Activated naive CD4-positive, alpha-beta T cell treated with anti-CD3 and anti-CD28 coated beads, Interleukin-2, amount 10 ng/mL, durations not matched to agents 7 days and 5 days (primary cell): Measurements from ENCODE around the gene CGRRF1.

ENCODE experiments used
- CTCF ChIA-PET: fragments of 350-600 bp; sonication (Branson Sonifier 250); formaldehyde crosslinking; loops from one replicate; lab custom pipeline; 2021; ENCODE audit warnings: antibody characterized with exemption; lab: Charles Lee
- DNase-seq: peaks from one replicate; pipeline ENCODE4 v3.0.0-alpha.2; 2020
- H3K27ac Mint-ChIP-seq: one replicate; pipeline ENCODE4 v1.8.0; 2021; ENCODE audit warnings: mild to moderate bottlenecking, moderate library complexity, mixed read lengths
- H3K27me3 Mint-ChIP-seq: one replicate; pipeline ENCODE4 v1.8.0; 2021; ENCODE audit warnings: mild to moderate bottlenecking, mixed read lengths
- H3K36me3 Mint-ChIP-seq: one replicate; pipeline ENCODE4 v1.8.0; 2021; ENCODE audit warnings: mixed read lengths
- H3K4me1 Mint-ChIP-seq: one replicate; pipeline ENCODE4 v1.8.0; 2021; ENCODE audit warnings: mixed read lengths
- H3K4me3 Mint-ChIP-seq: one replicate; pipeline ENCODE4 v1.8.0; 2021; ENCODE audit warnings: mild to moderate bottlenecking, moderate library complexity, mixed read lengths
- H3K9me3 Mint-ChIP-seq: one replicate; pipeline ENCODE4 v1.8.0; 2021; ENCODE audit warnings: mixed read lengths

CGRRF1 gene

GRCh38 chr14:54567224-54567638, 57.5 kb downstream of the CGRRF1 start:
- peak overlapping the region; percentile 49 for H3K27ac Mint-ChIP-seq
- H3K27me3 Mint-ChIP-seq, result peaks cover 49% of the 10 kb centered on the region

GRCh38 chr14:54567639-54568561, 58.2 kb downstream of the CGRRF1 start:
- H3K36me3 Mint-ChIP-seq, result no peaks in the 10 kb centered on the region
- H3K9me3 Mint-ChIP-seq, result peaks cover 8% of the 10 kb centered on the region
- H3K27me3 Mint-ChIP-seq, result peaks cover 49% of the 10 kb centered on the region
- H3K4me1 Mint-ChIP-seq, result peaks cover 21% of the 10 kb centered on the region
- peak; percentile 60 for DNase-seq
- H3K27ac Mint-ChIP-seq, result peak overlapping the region; percentile 49
- CTCF ChIA-PET, result interaction anchor here (0.7 to 8.2 kb wide), 15 partner anchors 10 to 238 kb away, joined by 3 to 221 read pairs (median 4); no protein-coding TSS in a partner anchor
- peak overlapping the region; percentile 89 for H3K4me3 Mint-ChIP-seq

More at GRCh38 chr14:54567224-54567638, 57.5 kb downstream of the CGRRF1 start:
- Mint-ChIP-seq H3K4me1 (peaks cover 21% of the 10 kb centered on the region), H3K9me3 (peaks cover 4% of the 10 kb centered on the region), H3K4me3 (peak overlapping the region; percentile 89), H3K36me3 (no peaks in the 10 kb centered on the region)
- DNase-seq, result no peak
- CTCF ChIA-PET, result interaction anchor here (0.7 to 8.2 kb wide), 15 partner anchors 60 to 623 kb away, joined by 3 to 221 read pairs (median 4); no protein-coding TSS in a partner anchor

GRCh38 chr14:54568821-54569595, 59.3 kb downstream of the CGRRF1 start:
- Mint-ChIP-seq H3K4me3 (peak overlapping the region; percentile 66), H3K4me1 (peaks cover 21% of the 10 kb centered on the region), H3K27me3 (peaks cover 49% of the 10 kb centered on the region), H3K27ac (no peak overlapping the region), H3K36me3 (no peaks in the 10 kb centered on the region), H3K9me3 (peaks cover 18% of the 10 kb centered on the region)
- CTCF ChIA-PET, result interaction anchor here (0.7 to 8.2 kb wide), 8 partner anchors 9 to 214 kb away, joined by 3 to 221 read pairs (median 6); no protein-coding TSS in a partner anchor
- no peak for DNase-seq

- DNase-seq, result no peak
- peaks cover 21% of the 10 kb centered on the region for H3K9me3 Mint-ChIP-seq
- H3K4me1 Mint-ChIP-seq, result peaks cover 10% of the 10 kb centered on the region
- CTCF ChIA-PET, result interaction anchor here (1.5 kb wide), 1 partner anchor 204 kb away, joined by 4 read pairs; no protein-coding TSS in a partner anchor
- peaks cover 45% of the 10 kb centered on the region for H3K27me3 Mint-ChIP-seq
- no peak overlapping the region for H3K4me3 Mint-ChIP-seq
- H3K27ac Mint-ChIP-seq, result no peak overlapping the region
- H3K36me3 Mint-ChIP-seq, result no peaks in the 10 kb centered on the region
These were observed 60.3 kb downstream of the CGRRF1 start for GRCh38 chr14:54570047-54570446.

GRCh38 chr14:54570631-54571415, 61.1 kb downstream of the CGRRF1 start:
- no peak overlapping the region for H3K27ac Mint-ChIP-seq
- peaks cover 21% of the 10 kb centered on the region for H3K9me3 Mint-ChIP-seq
- CTCF ChIA-PET, result interaction anchor here (0.6 to 2.9 kb wide), 4 partner anchors 123 to 203 kb away, joined by 3 to 10 read pairs (median 4); no protein-coding TSS in a partner anchor
- H3K36me3 Mint-ChIP-seq, result no peaks in the 10 kb centered on the region
- peaks cover 37% of the 10 kb centered on the region for H3K27me3 Mint-ChIP-seq
- no peak overlapping the region for H3K4me3 Mint-ChIP-seq
- DNase-seq, result no peak
- peaks cover 8% of the 10 kb centered on the region for H3K4me1 Mint-ChIP-seq

- peaks cover 21% of the 10 kb centered on the region for H3K9me3 Mint-ChIP-seq
- CTCF ChIA-PET, result interaction anchor here (0.7 to 2.9 kb wide), 7 partner anchors 53 to 203 kb away, joined by 3 to 19 read pairs (median 3); no protein-coding TSS in a partner anchor
- H3K27me3 Mint-ChIP-seq, result peaks cover 28% of the 10 kb centered on the region
- no peak overlapping the region for H3K27ac Mint-ChIP-seq
- peak; percentile 46 for DNase-seq
- no peak overlapping the region for H3K4me3 Mint-ChIP-seq
- H3K4me1 Mint-ChIP-seq, result peaks cover 6% of the 10 kb centered on the region
- H3K36me3 Mint-ChIP-seq, result no peaks in the 10 kb centered on the region
These were observed 62.6 kb downstream of the CGRRF1 start for GRCh38 chr14:54572316-54572715.

GRCh38 chr14:54574528-54574927, 64.8 kb downstream of the CGRRF1 start:
- peaks cover 21% of the 10 kb centered on the region for H3K9me3 Mint-ChIP-seq
- peaks cover 7% of the 10 kb centered on the region for H3K27me3 Mint-ChIP-seq
- no peak overlapping the region for H3K4me3 Mint-ChIP-seq
- DNase-seq, result no peak
- H3K4me1 Mint-ChIP-seq, result no peaks in the 10 kb centered on the region
- H3K36me3 Mint-ChIP-seq, result no peaks in the 10 kb centered on the region
- H3K27ac Mint-ChIP-seq, result no peak overlapping the region
- CTCF ChIA-PET, result interaction anchor here (1.3 to 2.8 kb wide), 6 partner anchors 10 to 199 kb away, joined by 3 to 19 read pairs (median 5); no protein-coding TSS in a partner anchor

GRCh38 chr14:54577494-54577893, 67.8 kb downstream of the CGRRF1 start:
- no peaks in the 10 kb centered on the region for H3K36me3 Mint-ChIP-seq
- H3K9me3 Mint-ChIP-seq, result peaks cover 14% of the 10 kb centered on the region
- H3K27me3 Mint-ChIP-seq, result peaks cover 3% of the 10 kb centered on the region
- no peak for DNase-seq
- no peaks in the 10 kb centered on the region for H3K4me1 Mint-ChIP-seq
- no peak overlapping the region for H3K27ac Mint-ChIP-seq
- no peak overlapping the region for H3K4me3 Mint-ChIP-seq
- CTCF ChIA-PET, result interaction anchor here (1.0 to 1.4 kb wide), 2 partner anchors 9 to 13 kb away, joined by 3 to 5 read pairs; no protein-coding TSS in a partner anchor

- no peak overlapping the region for H3K27ac Mint-ChIP-seq
- CTCF ChIA-PET, result interaction anchor here (1.0 to 1.4 kb wide), 2 partner anchors 10 to 13 kb away, joined by 3 to 5 read pairs; no protein-coding TSS in a partner anchor
- peaks cover 3% of the 10 kb centered on the region for H3K27me3 Mint-ChIP-seq
These were observed 68.3 kb downstream of the CGRRF1 start for GRCh38 chr14:54577977-54578376.

GRCh38 chr14:54579621-54580020, 69.9 kb downstream of the CGRRF1 start:
- CTCF ChIA-PET, result no interaction called here
- Mint-ChIP-seq H3K4me1 (no peaks in the 10 kb centered on the region), H3K27ac (no peak overlapping the region), H3K9me3 (no peaks in the 10 kb centered on the region), H3K27me3 (peaks cover 3% of the 10 kb centered on the region), H3K36me3 (no peaks in the 10 kb centered on the region), H3K4me3 (no peak overlapping the region)
- DNase-seq, result no peak

More at GRCh38 chr14:54577977-54578376, 68.3 kb downstream of the CGRRF1 start:
- no peak for DNase-seq
- Mint-ChIP-seq H3K4me3 (no peak overlapping the region), H3K36me3 (no peaks in the 10 kb centered on the region), H3K4me1 (no peaks in the 10 kb centered on the region), H3K9me3 (peaks cover 11% of the 10 kb centered on the region)

- Mint-ChIP-seq H3K27me3 (peaks cover 3% of the 10 kb centered on the region), H3K27ac (no peak overlapping the region), H3K4me3 (no peak overlapping the region), H3K36me3 (no peaks in the 10 kb centered on the region), H3K4me1 (no peaks in the 10 kb centered on the region), H3K9me3 (no peaks in the 10 kb centered on the region)
- CTCF ChIA-PET, result no interaction called here
- no peak for DNase-seq
These were observed 71.2 kb downstream of the CGRRF1 start for GRCh38 chr14:54580933-54581332.

- Mint-ChIP-seq H3K9me3 (no peaks in the 10 kb centered on the region), H3K4me1 (no peaks in the 10 kb centered on the region), H3K36me3 (no peaks in the 10 kb centered on the region), H3K27me3 (peaks cover 9% of the 10 kb centered on the region), H3K4me3 (no peak overlapping the region), H3K27ac (no peak overlapping the region)
- CTCF ChIA-PET, result interaction anchor here (0.7 to 1.4 kb wide), 3 partner anchors 9 to 225 kb away, joined by 3 to 4 read pairs (median 3); no protein-coding TSS in a partner anchor
- DNase-seq, result no peak
These were observed 72.6 kb downstream of the CGRRF1 start for GRCh38 chr14:54582334-54582733.

GRCh38 chr14:54584097-54584496, 74.4 kb downstream of the CGRRF1 start:
- no peak overlapping the region for H3K4me3 Mint-ChIP-seq
- CTCF ChIA-PET, result no interaction called here
- no peaks in the 10 kb centered on the region for H3K9me3 Mint-ChIP-seq
- no peaks in the 10 kb centered on the region for H3K4me1 Mint-ChIP-seq
- DNase-seq, result no peak
- H3K27me3 Mint-ChIP-seq, result peaks cover 15% of the 10 kb centered on the region
- H3K36me3 Mint-ChIP-seq, result no peaks in the 10 kb centered on the region
- H3K27ac Mint-ChIP-seq, result no peak overlapping the region
